Endothelial cell of umbilical vein (primary cell): ENCODE data around the gene BTN2A1. TPM values are rescaled to one million over a fixed set of nuclear protein-coding genes. Genes with fewer than 3 reads are reported as not detected.

ENCODE experiments used
- BruUV-seq: library from RNA; stranded (reverse); fragments of 400-500 nt; replicated peaks from 2 replicates; lab custom pipeline; 2021; lab: Mats Ljungman, UMichigan
- CTCF ChIA-PET: fragments of 300-600, 350-600 bp; sonication (Branson Sonifier 250); formaldehyde crosslinking; loops from one replicate; lab custom pipeline; 2021; ENCODE audit warnings: antibody characterized with exemption, inconsistent platforms; lab: Charles Lee
- POLR2A ChIA-PET: fragments of 300-600, 350-600 bp; sonication (Branson Sonifier 250); formaldehyde crosslinking; loops from one replicate; lab custom pipeline; 2021; ENCODE audit warnings: antibody characterized with exemption, inconsistent platforms; lab: Charles Lee
- DNase-seq: peaks from one replicate; pipeline ENCODE4 v3.0.0-alpha.2; 2011; ENCODE audit warnings: low read depth, low spot score
- FAIRE-seq: peaks from 2 replicates; lab custom pipeline; 2011; peaks lifted over from hg19 to GRCh38; lab: Jason Lieb, UNC
- H2AFZ ChIP-seq: 2 replicates; pipeline ENCODE4 v1.6.0; 2012; ENCODE audit warnings: low read depth, low read length, control low read depth, inconsistent platforms
- H3K27ac ChIP-seq: 2 replicates; pipeline ENCODE4 v1.5.1; 2011; ENCODE audit warnings: low read depth, mild to moderate bottlenecking, control low read depth, low read length, moderate library complexity; ENCODE audit not compliant: insufficient read depth
- H3K27me3 ChIP-seq, 2 experiments: 2 replicates each; pipeline versions ENCODE4 v1.6.0 to v1.6.1; 2011; ENCODE audit warnings: low read length in 2 of 2, mixed read lengths in 1 of 2; ENCODE audit not compliant: control insufficient read depth in 2 of 2, insufficient read depth in 2 of 2
- H3K36me3 ChIP-seq, 2 experiments: 2 replicates in 1 of 2; 3 replicates in 1 of 2; pipeline ENCODE4 v1.5.1; 2011; ENCODE audit warnings: low read length in 2 of 2, mild to moderate bottlenecking in 1 of 2, moderate library complexity in 1 of 2; ENCODE audit not compliant: control insufficient read depth in 2 of 2, insufficient read depth in 2 of 2; ENCODE audit errors: extremely low read depth in 1 of 2
- H3K4me1 ChIP-seq: 3 replicates; pipeline ENCODE4 v1.5.1; 2011; ENCODE audit warnings: mild to moderate bottlenecking, low read length; ENCODE audit not compliant: control insufficient read depth, insufficient read depth; ENCODE audit errors: extremely low read depth
- H3K4me2 ChIP-seq: 2 replicates; pipeline ENCODE4 v1.6.1; 2011; ENCODE audit warnings: low read length, control low read depth, mixed read lengths; ENCODE audit not compliant: insufficient read depth
- H3K4me3 ChIP-seq, 3 experiments: fragments of 200-600 bp in 1 of 3; sonication (generic), shearing (Covaris generic) in 1 of 3; replicated peaks in 1 of 3; 2 replicates each; pipeline ENCODE4 v1.5.1; 2011 to 2016; ENCODE audit warnings: control low read depth in 3 of 3, low read length in 3 of 3, mild to moderate bottlenecking in 2 of 3, inconsistent platforms in 1 of 3, low read depth in 1 of 3, moderate library complexity in 1 of 3; ENCODE audit not compliant: insufficient read depth in 1 of 3
- H3K79me2 ChIP-seq: 2 replicates; pipeline ENCODE4 v1.6.0; 2012; ENCODE audit warnings: low read length, inconsistent platforms; ENCODE audit not compliant: control insufficient read depth, insufficient read depth
- H3K9ac ChIP-seq: replicated peaks from 2 replicates; pipeline ENCODE3; 2011; ENCODE audit warnings: low read length, control low read depth; ENCODE audit not compliant: insufficient read depth; ENCODE audit errors: extremely low read depth
- H3K9me1 ChIP-seq: replicated peaks from 3 replicates; pipeline ENCODE4 v1.6.0; 2011; ENCODE audit warnings: mild to moderate bottlenecking, low read length; ENCODE audit not compliant: control insufficient read depth, insufficient read depth; ENCODE audit errors: extremely low read depth
- H3K9me3 ChIP-seq: replicated peaks from 2 replicates; pipeline ENCODE4 v1.5.1; 2012; ENCODE audit warnings: low read length, inconsistent platforms; ENCODE audit not compliant: control insufficient read depth, insufficient read depth
- H4K20me1 ChIP-seq: replicated peaks from 2 replicates; pipeline ENCODE3; 2011; ENCODE audit warnings: mild to moderate bottlenecking, low read length; ENCODE audit not compliant: control insufficient read depth, insufficient read depth; ENCODE audit errors: extremely low read depth
- CTCF ChIP-seq, 2 donors: IDR thresholded peaks; 1 replicate in 1 of 2; 2 replicates in 1 of 2; pipeline ENCODE4 v1.5.1; 2011; ENCODE audit warnings: low read length in 2 of 2, mild to moderate bottlenecking in 2 of 2, moderate library complexity in 2 of 2, control low read depth in 1 of 2, inconsistent platforms in 1 of 2, low read depth in 1 of 2; ENCODE audit not compliant: insufficient read depth in 1 of 2; ENCODE audit errors: extremely low read depth in 1 of 2
- EZH2 ChIP-seq: IDR thresholded peaks from 2 replicates; pipeline ENCODE4 v1.6.1; 2012; ENCODE audit warnings: borderline replicate concordance, low read depth, mild to moderate bottlenecking, moderate library complexity, low read length, inconsistent platforms; ENCODE audit not compliant: severe bottlenecking
- FOS ChIP-seq: IDR thresholded peaks from 2 replicates; pipeline ENCODE4 v1.6.1; 2011; ENCODE audit warnings: mild to moderate bottlenecking, low read length, moderate library complexity, borderline replicate concordance; ENCODE audit not compliant: insufficient read depth
- GATA2 ChIP-seq: IDR thresholded peaks from 2 replicates; pipeline ENCODE4 v1.7.0; 2011; ENCODE audit warnings: low read depth, mild to moderate bottlenecking, moderate library complexity, mixed read lengths, low read length; ENCODE audit not compliant: insufficient read length, insufficient read depth
- JUN ChIP-seq: IDR thresholded peaks from 2 replicates; pipeline ENCODE4 v1.6.1; 2011; ENCODE audit warnings: borderline replicate concordance, low read depth; ENCODE audit not compliant: insufficient read length, insufficient read depth
- MAX ChIP-seq: IDR thresholded peaks from 2 replicates; pipeline ENCODE4 v1.6.1; 2011; ENCODE audit not compliant: insufficient read depth, insufficient read length
- MYC ChIP-seq: IDR thresholded peaks from one replicate; pipeline ENCODE4 v1.6.1; 2011; ENCODE audit warnings: mild to moderate bottlenecking, low read depth, low read length
- POLR2A ChIP-seq: IDR thresholded peaks from 2 replicates; pipeline ENCODE4 v1.6.1; 2012; ENCODE audit warnings: low read depth, mild to moderate bottlenecking, control low read depth, low read length
- POLR2AphosphoS5 ChIP-seq: IDR thresholded peaks from 2 replicates; pipeline ENCODE4 v1.6.1; 2012; ENCODE audit warnings: low read depth, mild to moderate bottlenecking, control low read depth, low read length, moderate library complexity; ENCODE audit not compliant: insufficient read depth
- dilution Hi-C: fragments of 300-500 bp; cut with MboI; formaldehyde crosslinking; loops from one replicate; pipeline ENCODE4 v1.15.0; 2019; ENCODE audit warnings: low sequenced_read_pairs; ENCODE audit not compliant: extremely low pct_ligation_motif_present
- intact Hi-C: fragments of 100-400 bp; cut with micrococcal nuclease; formaldehyde crosslinking; loops from one replicate; pipeline ENCODE4 v1.10.0; 2022
- polyA plus RNA-seq, 4 experiments: library from polyadenylated mRNA; depleted of rRNA in 3 of 4; stranded (reverse) in 3 of 4; unstranded in 1 of 4; fragments of >200 nt; gene quantifications; 2 replicates each; pipeline versions ENCODE4 v1.2.1 to v1.2.3, GENCODE V29; 2011 to 2012; ENCODE audit warnings: missing spikeins in 1 of 4
- total RNA-seq: library from RNA; stranded (reverse); gene quantifications from 2 replicates; pipeline ENCODE4 v1.2.3, GENCODE V29; 2021

Gene BTN2A1
- total and polyA plus RNA-seq, 2 donors (not counting 3 experiments of a cell fraction or from before 2014, with no cell fraction given), result 25.1 to 31.9 TPM

- Histone ChIP-seq H3K4me1 (peaks cover 10% of the 10 kb centered on the region), H3K4me2 (no peak overlapping the region), H3K9ac (no peak overlapping the region), H3K36me3 (no peaks in the 10 kb centered on the region), H4K20me1 (no peaks in the 10 kb centered on the region), H3K27me3 (no peaks in the 10 kb centered on the region), H3K4me3 (no peak overlapping the region), H2AFZ (no peak overlapping the region), H3K9me1 (no peaks in the 10 kb centered on the region), H3K79me2 (no peaks in the 10 kb centered on the region), H3K9me3 (no peaks in the 10 kb centered on the region), H3K27ac (no peak overlapping the region)
- dilution Hi-C loops (no loop called here), intact Hi-C loops (no loop called here)
- CTCF ChIA-PET, result no interaction called here
- DNase-seq, result no peak
- no peak for TF ChIP-seq GATA2
- no peak for TF ChIP-seq MYC
- no peak for TF ChIP-seq EZH2
- POLR2A ChIA-PET, result no interaction called here
- no peak for FAIRE-seq
- no TSS peak for BruUV-seq
These were observed 15.8 kb upstream of the BTN2A1 start for GRCh38 chr6:26441977-26442376.

- BruUV-seq, result no TSS peak
- Histone ChIP-seq H3K4me2 (no peak overlapping the region), H3K9me3 (no peaks in the 10 kb centered on the region), H3K9ac (no peak overlapping the region), H3K4me1 (peaks cover 5% of the 10 kb centered on the region), H4K20me1 (no peaks in the 10 kb centered on the region), H3K36me3 (no peaks in the 10 kb centered on the region), H3K27ac (no peak overlapping the region), H3K79me2 (no peaks in the 10 kb centered on the region), H3K9me1 (no peaks in the 10 kb centered on the region), H3K4me3 (no peak overlapping the region), H3K27me3 (no peaks in the 10 kb centered on the region), H2AFZ (no peak overlapping the region)
- intact Hi-C loops, result no loop called here
- dilution Hi-C loops, result no loop called here
- DNase-seq (no peak), FAIRE-seq (no peak)
- CTCF ChIA-PET, result interaction anchor here (1.0 to 1.8 kb wide), 3 partner anchors 16 to 110 kb away, joined by 3 to 4 read pairs (median 3); no protein-coding TSS in a partner anchor
- TF ChIP-seq POLR2AphosphoS5 (no peak), MYC (no peak), MAX (no peak), JUN (no peak), GATA2 (no peak), POLR2A (no peak), CTCF (IDR thresholded peaks at IDR 0.05; ENCODE audit: extremely low read depth in 1 of 2, insufficient read depth in 1 of 2, low read depth in 1 of 2, low read length in 2 of 2) (no peak), FOS (no peak), EZH2 (no peak)
- POLR2A ChIA-PET, result no interaction called here
These were observed 11.7 kb upstream of the BTN2A1 start for GRCh38 chr6:26445934-26446667.
